Breast epithelium (tissue), 3 donors: Measurements from ENCODE around the gene GRHL3.

Experiments used
- CTCF ChIP-seq, 3 donors: fragments of 450-650 bp; IDR thresholded peaks; one replicate each; pipeline ENCODE4 v1.5.1; 2016 to 2017; ENCODE audit warnings: antibody characterized with exemption in 3 of 3, mild to moderate bottlenecking in 3 of 3, moderate library complexity in 3 of 3
- POLR2A ChIP-seq: fragments of 450-650 bp; IDR thresholded peaks from one replicate; pipeline ENCODE4 v1.6.1; 2016; ENCODE audit warnings: antibody characterized with exemption, mild to moderate bottlenecking, moderate library complexity

GRCh38 chr1:24302209-24302611, 16.9 kb upstream of the GRHL3 start:
- TF ChIP-seq CTCF (IDR thresholded peaks at IDR 0.05) (no peak), POLR2A (no peak)
